GM18526 (cell line): Measurements from ENCODE around the gene TTN.

Experiments
- POLR2A ChIP-seq: IDR thresholded peaks from 3 replicates; pipeline ENCODE4 v1.6.1; 2011; ENCODE audit not compliant: insufficient read length; ENCODE audit errors: extremely low read depth

Gene TTN

GRCh38 chr2:178536037-178536436, 271.2 kb downstream of the TTN start:
- TF ChIP-seq POLR2A, result no peak

DNA sequence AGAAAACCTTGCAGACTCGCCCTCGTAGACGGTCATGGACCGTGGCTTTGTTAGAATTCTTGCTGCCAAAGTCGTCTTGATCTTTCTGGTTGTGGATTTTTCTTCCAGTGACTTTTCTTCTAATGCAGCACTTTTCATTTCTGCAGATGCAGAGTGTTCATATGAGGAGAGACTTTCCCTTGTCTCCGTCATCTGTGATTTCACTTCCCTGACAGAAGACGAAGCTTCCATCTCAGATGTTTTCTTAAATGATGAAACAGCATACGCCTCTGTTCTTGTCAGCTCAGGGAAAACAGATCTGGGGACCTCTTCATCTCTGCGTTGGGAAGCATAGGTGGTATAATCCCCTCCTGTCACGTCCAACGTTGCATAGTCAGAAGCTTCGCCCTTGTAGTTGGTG, 276.1 kb downstream of the TTN start:
- no peak for TF ChIP-seq POLR2A

GRCh38 chr2:178530625-178531142, 276.5 kb downstream of the TTN start:
- TF ChIP-seq POLR2A, result no peak

DNA sequence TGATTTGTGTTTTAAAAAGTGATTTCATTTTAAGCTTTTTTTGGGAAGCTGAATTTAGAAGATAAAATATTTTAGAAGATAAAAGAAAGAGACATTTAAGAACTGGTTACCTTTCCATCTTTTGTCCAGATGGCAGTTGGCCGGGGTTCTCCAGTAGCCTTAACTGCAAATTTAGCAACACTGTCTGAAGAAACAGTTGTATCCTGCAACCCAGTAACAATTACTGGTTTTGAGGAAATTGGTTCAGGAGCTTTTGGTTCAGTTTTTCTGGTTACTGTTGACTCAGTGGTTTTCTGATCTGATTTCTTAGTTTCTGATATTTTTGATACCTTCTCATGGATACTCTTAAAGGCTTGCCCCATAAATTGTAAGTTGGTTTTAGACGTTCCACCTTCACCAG, 277.1 kb downstream of the TTN start:
- TF ChIP-seq POLR2A, result no peak

- TF ChIP-seq POLR2A, result no peak
These were observed 278.0 kb downstream of the TTN start for GRCh38 chr2:178529194-178529593.

DNA sequence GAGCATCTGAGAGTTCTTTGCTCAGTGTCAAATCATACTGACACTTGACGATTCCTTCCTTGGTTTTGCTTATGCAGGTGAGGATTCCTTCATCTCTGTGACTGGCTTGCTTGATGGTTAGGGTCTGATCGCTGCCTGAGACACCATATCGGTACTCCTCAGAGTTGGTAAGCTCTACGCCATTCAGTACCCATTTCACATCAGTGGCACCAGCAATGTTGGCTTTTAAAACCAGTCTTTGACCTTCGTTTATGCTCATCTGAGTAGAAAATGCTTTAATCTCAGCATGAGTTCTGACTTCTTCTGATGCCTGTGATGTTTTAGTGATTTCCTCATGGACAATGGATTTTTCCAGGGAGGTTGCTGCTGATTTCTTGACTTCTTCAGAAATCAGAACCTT, 278.6 kb downstream of the TTN start:
- no peak for TF ChIP-seq POLR2A

- TF ChIP-seq POLR2A, result no peak
These were observed 279.6 kb downstream of the TTN start for GRCh38 chr2:178527592-178527991.

- TF ChIP-seq POLR2A, result no peak
These were observed 281.0 kb downstream of the TTN start for GRCh38 chr2:178526256-178526655.

GRCh38 chr2:178523596-178524134, 283.6 kb downstream of the TTN start:
- no peak for TF ChIP-seq POLR2A

DNA sequence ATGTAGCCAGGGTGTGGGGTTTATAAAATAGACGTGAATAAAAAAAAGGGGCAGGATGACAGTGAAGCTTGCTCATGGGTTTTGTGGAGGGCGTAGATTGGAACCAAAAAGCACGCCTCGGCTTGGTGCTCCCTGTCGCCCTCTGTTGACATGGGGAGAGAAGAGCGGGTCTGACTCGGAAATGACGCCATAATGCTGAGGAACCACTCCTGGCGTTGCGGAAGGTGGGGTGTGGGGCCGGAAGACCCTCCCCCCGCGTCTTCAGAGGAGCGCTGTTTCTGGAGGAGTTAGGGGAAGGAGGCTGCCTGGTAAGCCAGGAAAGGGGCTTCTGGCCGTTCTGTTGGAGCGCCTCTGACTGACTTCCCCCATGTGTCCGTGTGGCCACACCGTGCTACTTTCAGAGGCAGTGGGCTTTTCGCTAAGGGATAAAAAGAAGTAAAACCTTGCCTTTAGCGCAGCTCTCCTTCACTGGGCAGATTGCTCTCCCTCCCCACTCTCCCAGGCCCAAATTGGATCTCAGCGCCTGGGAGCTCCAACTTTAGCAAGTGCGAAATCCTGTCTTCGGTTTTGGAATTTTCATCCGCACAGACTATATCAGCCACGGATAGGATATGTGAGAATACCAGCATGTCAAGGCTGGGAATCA, 284.1 kb downstream of the TTN start:
- no peak for TF ChIP-seq POLR2A

DNA sequence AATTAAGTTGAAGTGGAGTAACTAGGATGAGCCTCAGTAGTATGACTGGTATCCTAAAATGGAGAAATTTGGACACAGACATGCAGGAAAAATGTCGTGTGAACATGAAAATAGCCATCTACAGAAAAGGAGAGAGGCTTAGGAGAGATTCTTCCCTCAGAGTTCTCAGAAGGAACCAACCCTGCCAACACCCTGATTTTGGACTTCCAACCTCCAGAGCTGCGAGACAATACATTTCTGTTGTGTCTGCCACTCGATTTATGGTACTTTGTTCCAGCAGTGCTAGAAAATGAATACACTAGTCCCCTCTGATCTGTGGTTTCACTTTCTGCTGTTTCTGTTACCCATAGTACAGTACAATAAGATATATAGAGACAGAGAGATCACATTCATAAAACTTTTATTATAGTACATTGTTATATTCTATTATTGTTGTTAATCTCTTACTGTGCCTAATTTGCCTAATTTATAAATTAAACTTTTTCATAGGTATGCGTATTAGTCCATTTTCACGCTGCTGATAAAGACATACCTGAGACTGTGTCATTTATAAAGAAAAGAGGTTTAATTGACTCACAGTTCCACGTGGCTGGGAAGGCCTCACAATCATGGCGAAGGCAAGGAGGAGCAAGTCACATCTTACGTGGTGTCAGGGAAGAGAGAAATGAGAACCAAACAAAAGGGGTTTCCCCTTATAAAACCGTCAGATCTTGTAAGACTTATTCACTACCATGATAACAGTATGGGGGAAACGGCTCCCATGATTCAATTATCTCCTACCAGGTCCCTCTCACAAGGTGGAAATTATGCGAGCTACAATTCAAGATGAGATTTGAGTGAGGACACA, 285.7 kb downstream of the TTN start:
- no peak for TF ChIP-seq POLR2A

DNA sequence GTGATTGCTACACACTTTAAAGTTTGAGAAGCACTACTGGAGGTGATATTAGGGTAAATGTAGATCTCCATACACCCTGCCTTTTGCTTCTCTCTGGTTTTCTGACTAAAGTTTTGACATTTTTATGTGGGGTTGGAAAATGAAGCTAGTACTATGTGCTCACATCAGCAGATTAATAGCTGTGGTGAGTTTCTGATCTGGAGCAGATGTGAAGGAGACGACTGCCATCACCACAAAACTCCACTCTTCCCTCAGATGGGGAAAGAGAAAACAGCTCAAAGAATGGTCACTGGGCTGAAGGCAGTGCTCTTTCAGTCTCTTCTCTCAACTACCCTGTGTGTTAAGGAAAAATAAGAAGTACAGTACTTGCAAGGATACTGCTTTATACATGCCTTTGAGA, 289.7 kb downstream of the TTN start:
- TF ChIP-seq POLR2A, result no peak

DNA sequence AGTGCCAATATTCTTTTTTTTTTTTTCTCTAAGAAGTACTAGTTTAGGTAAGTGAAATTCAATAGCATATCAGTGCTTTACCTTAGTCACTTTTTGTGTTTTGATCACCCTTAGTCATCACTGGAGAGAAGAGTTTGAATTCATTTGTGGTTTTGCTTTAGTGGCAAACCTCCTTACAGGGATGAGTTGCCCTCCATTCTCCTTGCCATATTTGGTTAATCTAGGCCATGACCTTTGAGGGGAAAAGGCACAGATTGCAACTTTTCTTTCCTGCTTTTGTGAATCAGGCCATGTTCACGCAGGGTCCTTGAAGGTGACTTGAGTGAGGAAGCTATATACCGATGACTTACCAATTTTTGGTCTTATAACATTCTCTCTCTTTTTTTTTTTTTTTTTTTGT, 292.6 kb downstream of the TTN start:
- TF ChIP-seq POLR2A, result no peak

GRCh38 chr2:178513876-178514275, 293.3 kb downstream of the TTN start:
- no peak for TF ChIP-seq POLR2A

DNA sequence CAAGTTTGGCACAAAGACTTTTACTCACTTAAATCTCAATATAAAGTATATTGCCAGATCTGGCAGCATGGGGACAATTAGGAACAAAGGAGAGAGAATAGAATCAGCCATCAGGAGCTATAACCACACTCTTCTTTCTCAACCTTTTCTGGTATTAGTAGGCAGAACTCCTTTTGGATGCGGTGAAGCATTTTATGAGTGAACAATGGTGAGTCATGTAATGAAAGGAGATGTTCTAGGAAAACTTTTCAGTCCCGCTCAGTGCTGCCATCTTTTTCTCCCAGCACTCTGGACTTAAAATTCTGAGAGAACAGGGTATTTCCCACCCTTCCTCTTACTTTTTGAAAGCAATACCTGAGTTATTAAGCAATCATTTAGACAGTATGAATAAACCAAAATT, 294.7 kb downstream of the TTN start:
- no peak for TF ChIP-seq POLR2A

DNA sequence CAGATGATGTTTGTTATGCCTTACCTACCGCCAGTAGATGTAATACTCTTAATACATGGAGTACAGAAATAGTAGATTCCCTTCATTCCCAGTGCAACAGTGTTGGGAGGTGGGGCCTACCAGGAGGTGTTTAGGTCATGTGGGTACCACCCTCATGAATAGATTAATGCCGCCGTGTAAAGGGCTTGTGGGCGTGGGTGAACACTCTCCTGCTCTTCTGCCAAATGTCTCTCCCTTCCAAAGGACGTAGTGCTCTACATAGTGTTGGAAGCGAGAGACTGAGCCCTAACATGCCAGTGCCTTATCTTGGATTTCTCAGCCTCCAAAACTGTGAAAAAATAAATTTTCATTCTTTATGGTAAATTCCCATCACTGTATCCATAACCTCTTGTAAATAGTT, 296.8 kb downstream of the TTN start:
- no peak for TF ChIP-seq POLR2A
